HEK293 (cell line): Measurements from ENCODE around the gene C3orf20.

Experiments used
- CTCF ChIP-seq: fragments of 450-650 bp; formaldehyde crosslinking; IDR thresholded peaks from 2 replicates; pipeline ENCODE4 v1.5.1; 2016; ENCODE audit warnings: missing biosample characterization, missing genetic modification characterization
- TCF7L2 ChIP-seq: IDR thresholded peaks from 2 replicates; pipeline ENCODE4 v1.6.1; 2011; ENCODE audit warnings: low read depth, mild to moderate bottlenecking, inconsistent platforms, low read length, moderate library complexity, borderline replicate concordance
- ZBTB49 ChIP-seq: fragments of 450-650 bp; formaldehyde crosslinking; IDR thresholded peaks from 2 replicates; pipeline ENCODE4 v1.5.1; 2016; ENCODE audit warnings: missing biosample characterization, missing genetic modification characterization, low read depth
- ZFP3 ChIP-seq: fragments of 450-650 bp; formaldehyde crosslinking; IDR thresholded peaks from 2 replicates; pipeline ENCODE4 v1.5.1; 2016; ENCODE audit warnings: low read depth, missing biosample characterization, missing genetic modification characterization
- ZNF121 ChIP-seq: fragments of 450-650 bp; formaldehyde crosslinking; IDR thresholded peaks from 2 replicates; pipeline ENCODE4 v1.5.1; 2016; ENCODE audit warnings: missing biosample characterization, missing genetic modification characterization

GRCh38 chr3:14627815-14628214, 47.1 kb upstream of the C3orf20 start:
- TF ChIP-seq CTCF (tag by site-specific recombination) (no peak), ZBTB49 (no peak), ZNF121 (tag by site-specific recombination) (no peak), TCF7L2 (no peak), ZFP3 (no peak)
